GM10266 (cell line): ENCODE results near the gene ZHX3.

ENCODE experiments used
- DNase-seq: peaks from one replicate; pipeline ENCODE4 v3.0.0; 2012; ENCODE audit errors: extremely low spot score
- TF ChIP-seq, protein P1 (sequence below): IDR thresholded peaks from 2 replicates; pipeline ENCODE4 v1.5.1; 2012; ENCODE audit warnings: mild to moderate bottlenecking, low read depth; ENCODE audit not compliant: control insufficient read depth, insufficient read depth; ENCODE audit errors: missing control alignments

ZHX3 gene

DNA sequence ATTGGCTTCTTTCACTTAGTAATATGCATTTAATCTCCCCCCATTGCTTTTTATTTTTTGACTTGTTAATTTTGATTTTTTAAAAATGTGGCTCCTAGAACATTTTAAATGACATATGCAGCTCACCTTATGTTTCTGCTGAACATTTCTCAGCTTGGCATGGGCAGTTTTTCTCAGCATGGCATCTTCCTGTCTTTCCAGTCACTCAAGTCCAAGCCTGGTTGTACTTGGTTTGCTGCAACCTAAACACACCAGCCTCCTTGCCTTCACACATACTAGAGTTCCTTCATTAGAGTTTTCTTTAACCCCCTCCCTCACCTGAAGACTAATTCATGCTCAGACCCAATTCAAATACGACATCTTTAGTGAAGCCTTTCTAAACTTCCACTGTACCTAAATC is 86.4 kb downstream of the ZHX3 start:
- TF ChIP-seq, protein P1, sequence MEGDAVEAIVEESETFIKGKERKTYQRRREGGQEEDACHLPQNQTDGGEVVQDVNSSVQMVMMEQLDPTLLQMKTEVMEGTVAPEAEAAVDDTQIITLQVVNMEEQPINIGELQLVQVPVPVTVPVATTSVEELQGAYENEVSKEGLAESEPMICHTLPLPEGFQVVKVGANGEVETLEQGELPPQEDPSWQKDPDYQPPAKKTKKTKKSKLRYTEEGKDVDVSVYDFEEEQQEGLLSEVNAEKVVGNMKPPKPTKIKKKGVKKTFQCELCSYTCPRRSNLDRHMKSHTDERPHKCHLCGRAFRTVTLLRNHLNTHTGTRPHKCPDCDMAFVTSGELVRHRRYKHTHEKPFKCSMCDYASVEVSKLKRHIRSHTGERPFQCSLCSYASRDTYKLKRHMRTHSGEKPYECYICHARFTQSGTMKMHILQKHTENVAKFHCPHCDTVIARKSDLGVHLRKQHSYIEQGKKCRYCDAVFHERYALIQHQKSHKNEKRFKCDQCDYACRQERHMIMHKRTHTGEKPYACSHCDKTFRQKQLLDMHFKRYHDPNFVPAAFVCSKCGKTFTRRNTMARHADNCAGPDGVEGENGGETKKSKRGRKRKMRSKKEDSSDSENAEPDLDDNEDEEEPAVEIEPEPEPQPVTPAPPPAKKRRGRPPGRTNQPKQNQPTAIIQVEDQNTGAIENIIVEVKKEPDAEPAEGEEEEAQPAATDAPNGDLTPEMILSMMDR: no peak
- no peak for DNase-seq

DNA sequence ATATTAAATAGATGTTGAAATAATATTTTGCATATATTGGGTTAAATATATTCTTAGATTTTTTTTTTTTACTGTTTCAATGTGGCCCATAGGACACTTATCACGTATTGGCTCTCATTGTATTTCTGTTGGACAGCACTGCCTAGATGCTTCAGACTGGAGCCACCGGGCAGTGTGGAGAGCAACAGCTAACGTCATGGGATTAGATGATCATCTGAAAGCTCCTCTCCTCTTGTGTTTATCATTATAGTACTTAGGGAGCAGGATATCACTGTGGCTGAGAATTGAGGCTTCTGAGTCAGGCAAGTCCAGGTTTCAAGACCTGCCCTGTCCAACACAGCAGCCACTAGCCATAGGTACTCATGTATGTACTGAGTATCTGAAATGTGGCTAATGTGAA is 87.4 kb downstream of the ZHX3 start:
- TF ChIP-seq, protein P1: no peak
- no peak for DNase-seq

DNA sequence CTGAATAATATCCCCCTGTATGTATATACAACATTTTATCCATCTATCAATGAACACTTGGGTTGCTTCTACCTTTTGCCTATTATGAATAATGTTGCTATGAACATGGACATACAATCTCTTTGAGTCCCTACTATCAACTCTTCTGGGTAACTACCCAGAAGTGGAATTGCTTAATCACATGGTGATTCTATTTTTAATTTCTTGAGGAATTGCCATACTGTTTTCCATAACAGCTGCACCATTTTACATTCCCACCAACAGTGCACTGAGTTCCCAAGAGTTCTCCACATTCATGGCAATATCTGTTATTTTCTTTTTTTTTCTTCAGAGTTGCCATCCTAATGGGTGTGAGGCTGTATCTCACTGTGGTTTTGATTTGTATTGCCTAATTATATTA is 88.3 kb downstream of the ZHX3 start:
- TF ChIP-seq, protein P1: no peak
- no peak for DNase-seq

DNA sequence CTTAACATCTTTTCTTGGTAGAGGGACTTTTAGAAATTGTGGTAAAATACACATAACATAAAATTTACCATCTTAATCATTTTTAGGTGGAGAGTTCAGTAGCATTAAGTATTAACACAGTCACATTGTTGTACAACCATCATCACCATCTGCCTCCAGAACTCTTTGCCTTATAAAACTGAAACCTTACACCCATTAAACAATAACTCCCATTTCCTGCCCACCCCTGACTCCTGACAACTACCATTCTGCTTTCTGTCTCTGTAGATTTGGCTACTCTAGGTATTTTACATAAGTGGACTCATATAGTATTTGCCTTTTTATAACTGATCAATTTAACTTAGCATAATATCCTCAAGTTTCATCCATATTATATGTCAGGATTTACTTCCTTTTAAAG is 88.7 kb downstream of the ZHX3 start:
- TF ChIP-seq, protein P1: no peak
- no peak for DNase-seq

DNA sequence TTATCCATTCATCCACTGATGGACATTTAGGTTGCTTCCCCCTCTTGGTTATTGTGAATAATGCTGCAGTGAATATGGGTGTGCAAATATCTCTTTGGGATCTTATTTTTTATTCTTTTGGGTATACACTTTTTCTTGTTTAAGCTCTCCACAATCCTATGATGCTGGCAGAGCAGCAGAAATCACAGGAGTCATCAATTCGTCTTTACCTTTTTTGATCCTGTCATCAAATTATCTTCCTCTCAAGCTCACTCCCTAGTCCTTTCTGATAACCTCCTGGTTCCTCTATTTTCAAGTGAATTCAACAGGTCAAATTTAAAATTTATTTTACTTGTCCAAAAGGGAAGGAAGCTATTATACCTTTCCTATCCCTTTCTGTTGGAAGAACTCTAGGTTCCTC is 91.1 kb downstream of the ZHX3 start:
- DNase-seq: no peak
- TF ChIP-seq, protein P1: no peak

DNA sequence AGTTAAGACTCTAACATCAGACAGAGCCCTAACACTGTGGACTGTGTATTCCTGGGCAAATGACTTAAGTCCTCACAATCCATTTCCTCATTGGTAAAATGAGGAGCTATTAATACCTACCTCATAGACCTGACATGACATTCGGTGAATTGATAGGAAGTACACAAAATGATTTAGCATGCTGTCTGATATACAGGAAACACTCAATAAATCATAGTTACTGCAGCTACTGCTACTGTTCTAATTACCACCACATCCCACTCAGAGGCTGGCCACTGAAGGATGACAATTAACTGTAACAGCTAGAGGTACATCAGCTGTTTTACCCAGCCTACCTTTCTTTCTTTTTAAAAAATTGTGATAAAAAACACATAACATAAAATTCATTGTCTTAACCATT is 92.4 kb downstream of the ZHX3 start:
- TF ChIP-seq, protein P1: no peak
- DNase-seq: no peak

DNA sequence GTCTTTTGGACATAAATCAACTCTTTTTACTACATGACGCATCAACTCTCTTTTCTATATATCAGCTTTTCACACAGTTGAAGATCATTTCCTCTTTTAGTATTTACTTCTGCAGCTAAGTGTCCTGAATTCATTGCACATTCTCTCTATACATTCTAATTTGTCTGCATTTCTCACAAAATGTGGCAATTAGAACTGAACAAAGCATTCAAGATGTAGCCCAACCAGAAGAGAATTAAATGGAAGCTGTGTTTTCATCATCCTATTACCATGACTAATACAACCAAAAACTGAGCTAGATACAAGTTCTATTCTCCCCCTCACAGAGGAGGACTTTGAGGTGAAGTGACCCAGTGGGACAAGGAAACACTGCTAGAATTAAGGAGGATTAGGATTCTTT is 93.2 kb downstream of the ZHX3 start:
- TF ChIP-seq, protein P1: no peak
- no peak for DNase-seq
